H9 (cell line): ENCODE data around the gene DCAF6. TPM values are rescaled to one million over a fixed set of nuclear protein-coding genes. Genes with fewer than 3 reads are reported as not detected.
"Not testable (repeated sequence)": the region's sequence is repeated elsewhere in the genome, so short reads cannot be mapped to it uniquely, and the experiment has no call there.

Experiments used
- DNase-seq: peaks from one replicate; pipeline ENCODE4 v3.0.0-alpha.2; 2017
- H2AFZ ChIP-seq: one replicate; pipeline ENCODE4 v1.6.1; 2013; ENCODE audit warnings: mild to moderate bottlenecking, low read length, control low read depth, moderate library complexity
- H2AK5ac ChIP-seq: 2 replicates; pipeline ENCODE4 v1.6.1; 2013; ENCODE audit warnings: low read length, control low read depth, mixed read lengths; ENCODE audit not compliant: insufficient read length
- H2BK120ac ChIP-seq: one replicate; pipeline ENCODE4 v1.6.1; 2013; ENCODE audit warnings: low read depth, mild to moderate bottlenecking, low read length, control low read depth, inconsistent platforms; ENCODE audit not compliant: poor library complexity, severe bottlenecking
- H2BK12ac ChIP-seq: 2 replicates; pipeline ENCODE4 v1.6.1; 2013; ENCODE audit warnings: low read length, control low read depth, mixed read lengths, low read depth; ENCODE audit not compliant: insufficient read length
- H2BK15ac ChIP-seq: 2 replicates; pipeline ENCODE4 v1.6.1; 2013; ENCODE audit warnings: low read depth, low read length, control low read depth
- H2BK20ac ChIP-seq: one replicate; pipeline ENCODE4 v1.6.1; 2013; ENCODE audit warnings: low read depth, mild to moderate bottlenecking, low read length, control low read depth, inconsistent platforms; ENCODE audit not compliant: poor library complexity, severe bottlenecking
- H2BK5ac ChIP-seq: 2 replicates; pipeline ENCODE4 v1.6.1; 2013; ENCODE audit warnings: low read length, control low read depth, mixed read lengths; ENCODE audit not compliant: insufficient read length
- H3K14ac ChIP-seq: 2 replicates; pipeline ENCODE4 v1.6.1; 2013; ENCODE audit warnings: low read length, control low read depth; ENCODE audit not compliant: insufficient read depth
- H3K18ac ChIP-seq: 2 replicates; pipeline ENCODE4 v1.6.1; 2013; ENCODE audit warnings: low read depth, mild to moderate bottlenecking, mixed read lengths, low read length, control low read depth; ENCODE audit not compliant: insufficient read length
- H3K23ac ChIP-seq: 2 replicates; pipeline ENCODE4 v1.6.1; 2013; ENCODE audit warnings: low read length, control low read depth, mixed read lengths, low read depth; ENCODE audit not compliant: insufficient read length
- H3K23me2 ChIP-seq: 2 replicates; pipeline ENCODE4 v1.6.1; 2013; ENCODE audit warnings: low read depth, mild to moderate bottlenecking, mixed read lengths, low read length, control low read depth; ENCODE audit not compliant: insufficient read length, poor library complexity, severe bottlenecking
- H3K27ac ChIP-seq: 2 replicates; pipeline ENCODE4 v1.5.1; 2013; ENCODE audit warnings: low read length, control low read depth, mixed read lengths, low read depth; ENCODE audit not compliant: insufficient read length
- H3K27me3 ChIP-seq: 2 replicates; pipeline ENCODE4 v1.6.1; 2013; ENCODE audit warnings: low read length, control low read depth, inconsistent platforms; ENCODE audit not compliant: insufficient read depth
- H3K4ac ChIP-seq: 2 replicates; pipeline ENCODE4 v1.6.1; 2013; ENCODE audit warnings: low read depth, mild to moderate bottlenecking, control low read depth, inconsistent platforms, low read length, moderate library complexity
- H3K4me1 ChIP-seq: 2 replicates; pipeline ENCODE4 v1.6.1; 2013; ENCODE audit warnings: low read length, control low read depth, inconsistent platforms; ENCODE audit not compliant: insufficient read depth
- H3K4me2 ChIP-seq: 2 replicates; pipeline ENCODE4 v1.6.1; 2013; ENCODE audit warnings: low read length, control low read depth, mixed read lengths; ENCODE audit not compliant: insufficient read length, insufficient read depth
- H3K56ac ChIP-seq: 2 replicates; pipeline ENCODE4 v1.6.1; 2013; ENCODE audit warnings: low read depth, mild to moderate bottlenecking, mixed read lengths, low read length, control low read depth; ENCODE audit not compliant: insufficient read length
- H3K79me1 ChIP-seq: 2 replicates; pipeline ENCODE4 v1.6.1; 2013; ENCODE audit warnings: low read depth, mild to moderate bottlenecking, moderate library complexity, low read length, control low read depth, inconsistent platforms; ENCODE audit not compliant: insufficient read depth, poor library complexity, severe bottlenecking
- H3K79me2 ChIP-seq: 2 replicates; pipeline ENCODE4 v1.6.1; 2013; ENCODE audit warnings: low read length, control low read depth, inconsistent platforms; ENCODE audit not compliant: insufficient read depth
- H3K9ac ChIP-seq: 2 replicates; pipeline ENCODE4 v1.6.1; 2013; ENCODE audit warnings: low read length, control low read depth, mixed read lengths; ENCODE audit not compliant: insufficient read length; ENCODE audit errors: extremely low read depth
- H3K9me3 ChIP-seq: one replicate; pipeline ENCODE4 v1.6.1; 2013; ENCODE audit warnings: low read depth, low read length, inconsistent platforms; ENCODE audit not compliant: control insufficient read depth
- H3T11ph ChIP-seq: one replicate; pipeline ENCODE4 v1.6.1; 2013; ENCODE audit warnings: mild to moderate bottlenecking, low read length, control low read depth, inconsistent platforms
- H4K20me1 ChIP-seq: one replicate; pipeline ENCODE4 v1.6.1; 2013; ENCODE audit not compliant: control insufficient read depth, insufficient read length, insufficient read depth
- H4K5ac ChIP-seq: 2 replicates; pipeline ENCODE4 v1.6.1; 2013; ENCODE audit warnings: low read depth, mild to moderate bottlenecking, mixed read lengths, low read length, control low read depth; ENCODE audit not compliant: insufficient read length
- H4K8ac ChIP-seq: replicated peaks from 2 replicates; pipeline ENCODE4 v1.6.1; 2013; ENCODE audit warnings: low read length, control low read depth, mixed read lengths, low read depth; ENCODE audit not compliant: insufficient read length
- H4K91ac ChIP-seq: 2 replicates; pipeline ENCODE4 v1.6.1; 2013; ENCODE audit warnings: low read depth, mild to moderate bottlenecking, moderate library complexity, mixed read lengths, low read length, control low read depth; ENCODE audit not compliant: insufficient read length
- H3K27ac Mint-ChIP-seq, 3 experiments: 2 replicates in 2 of 3; 3 replicates in 1 of 3; pipeline ENCODE4 v1.8.0; 2020 to 2021; ENCODE audit warnings: mixed read lengths in 3 of 3, mild to moderate bottlenecking in 1 of 3, moderate library complexity in 1 of 3
- H3K27me3 Mint-ChIP-seq: 2 replicates; pipeline ENCODE4 v1.8.0; 2021; ENCODE audit warnings: low read depth, mild to moderate bottlenecking, moderate library complexity, mixed read lengths
- H3K36me3 Mint-ChIP-seq, 3 experiments: 2 replicates in 2 of 3; 3 replicates in 1 of 3; pipeline ENCODE4 v1.8.0; 2020 to 2021; ENCODE audit warnings: low read depth in 3 of 3, mixed read lengths in 3 of 3; ENCODE audit not compliant: insufficient read depth in 1 of 3
- H3K4me1 Mint-ChIP-seq, 2 experiments: 2 replicates each; pipeline ENCODE4 v1.8.0; 2020; ENCODE audit warnings: mixed read lengths in 2 of 2
- H3K4me3 Mint-ChIP-seq, 2 experiments: 2 replicates in 1 of 2; 3 replicates in 1 of 2; pipeline ENCODE4 v1.8.0; 2020 to 2021; ENCODE audit warnings: mild to moderate bottlenecking in 2 of 2, mixed read lengths in 2 of 2, moderate library complexity in 1 of 2
- H3K9me3 Mint-ChIP-seq, 2 experiments: 2 replicates in 1 of 2; 3 replicates in 1 of 2; pipeline ENCODE4 v1.8.0; 2020; ENCODE audit warnings: mild to moderate bottlenecking in 2 of 2, mixed read lengths in 2 of 2, moderate library complexity in 1 of 2
- CTCF ChIP-seq: fragments of 200-600 bp; sonication (generic); conservative IDR thresholded peaks from 3 replicates; pipeline ENCODE4 v1.8.0; 2021; ENCODE audit warnings: antibody characterized with exemption, mild to moderate bottlenecking
- WGBS: extraction: QIAGEN DNeasy Blood & Tissue Kit; methylation state at CpG from one replicate; pipeline ENCODE4 v1.1.7; 2013; ENCODE audit warnings: missing lambda C conversion rate, low lambda C conversion rate, mixed read lengths; ENCODE audit not compliant: insufficient read length; ENCODE audit errors: extremely low coverage; 5-methylcytosine and 5-hydroxymethylcytosine counted together
- total RNA-seq: library from RNA; stranded (reverse); gene quantifications from 2 replicates; pipeline ENCODE4 v1.2.1, GENCODE V29; 2021

Gene DCAF6
- total RNA-seq, 1 experiment from 2014 or later, result 16.0 TPM

DNA sequence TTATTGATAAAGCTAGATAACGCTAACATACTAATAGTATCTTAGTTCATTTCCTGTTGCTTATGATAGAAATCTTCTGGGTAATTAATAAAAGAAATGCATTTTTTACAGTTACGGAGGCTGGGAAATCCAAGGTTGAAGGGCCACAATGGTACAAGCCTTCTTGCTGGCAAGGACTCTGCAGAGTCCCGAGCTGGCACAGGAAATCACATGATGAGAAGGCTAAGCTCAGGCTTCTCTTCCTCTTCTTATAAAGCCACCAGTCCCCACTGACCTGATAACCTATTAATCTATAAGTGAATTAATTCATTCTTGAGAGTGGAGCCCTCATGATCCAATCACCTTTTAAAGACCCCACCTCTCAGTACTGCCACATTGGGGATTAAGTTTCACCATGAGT, 117.6 kb downstream of the DCAF6 start:
- Histone ChIP-seq H3K4me1 (no peaks in the 10 kb centered on the region), H3T11ph (no peak overlapping the region), H3K23ac (no peak overlapping the region), H3K27ac (no peak overlapping the region), H2BK12ac (no peak overlapping the region), H2BK120ac (no peak overlapping the region), H3K79me2 (no peaks in the 10 kb centered on the region), H3K9ac (no peak overlapping the region), H3K14ac (no peak overlapping the region), H2BK5ac (no peak overlapping the region), H3K4ac (no peak overlapping the region), H3K18ac (no peak overlapping the region), H4K5ac (no peak overlapping the region), H3K23me2 (no peaks in the 10 kb centered on the region), H2BK15ac (no peak overlapping the region), H3K4me2 (no peak overlapping the region), H3K56ac (no peak overlapping the region), H3K9me3 (no peaks in the 10 kb centered on the region), H2AFZ (no peak overlapping the region), H3K79me1 (no peaks in the 10 kb centered on the region), H2BK20ac (no peak overlapping the region), H4K8ac (no peak overlapping the region), H4K20me1 (no peaks in the 10 kb centered on the region), H4K91ac (no peak overlapping the region), H2AK5ac (no peak overlapping the region), H3K27me3 (no peaks in the 10 kb centered on the region)
- Mint-ChIP-seq H3K4me3 (no peak overlapping the region), H3K9me3 (peaks cover 0 to 4% of the 10 kb centered on the region in 2 experiments; a peak in 1 of 5 replicates), H3K36me3 (peaks cover 0 to 10% (median 3%) of the 10 kb centered on the region in 3 experiments; a peak in 5 of 7 replicates), H3K27ac (peak overlapping the region in 1 of 3 experiments; percentile 48; a peak in 1 of 7 replicates), H3K27me3 (no peaks in the 10 kb centered on the region), H3K4me1 (no peaks in the 10 kb centered on the region)
- TF ChIP-seq CTCF, result no peak
- WGBS, result no CpG with 5 or more reads among the region's 3 CpGs
- no peak for DNase-seq

DNA sequence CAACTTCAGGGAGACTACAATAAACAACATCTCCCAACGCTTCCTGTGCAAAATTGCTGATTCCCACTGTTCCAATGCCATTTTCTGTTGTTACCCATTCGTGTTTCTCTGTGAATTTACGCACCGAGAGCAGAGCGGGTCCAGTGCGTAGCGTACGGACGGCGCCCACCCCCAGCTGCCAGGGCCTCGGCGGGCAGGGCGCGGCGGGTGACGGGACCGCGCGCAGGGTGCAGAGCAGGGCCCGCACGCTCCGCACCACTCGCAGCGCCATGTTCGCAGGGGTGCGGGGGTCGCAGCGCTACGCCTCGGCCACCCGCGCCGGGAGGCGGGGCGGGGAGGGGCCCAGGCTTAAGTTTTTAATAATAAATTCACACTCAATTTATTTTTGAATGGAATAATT, 119.7 kb downstream of the DCAF6 start:
- H3K9me3 ChIP-seq, H3K56ac ChIP-seq, H3K27me3 ChIP-seq, H3K27ac Mint-ChIP-seq, H3K18ac ChIP-seq, H3K4me3 Mint-ChIP-seq, H2BK12ac ChIP-seq, H3K9ac ChIP-seq, H3K4me1 ChIP-seq, H2BK20ac ChIP-seq, H3K9me3 Mint-ChIP-seq, H2AFZ ChIP-seq, H2AK5ac ChIP-seq, H3K27me3 Mint-ChIP-seq, DNase-seq, H3K4me2 ChIP-seq, H3K27ac ChIP-seq, H3K23ac ChIP-seq, H3K14ac ChIP-seq, H3K4me1 Mint-ChIP-seq, H2BK5ac ChIP-seq, H4K91ac ChIP-seq, H4K5ac ChIP-seq, H2BK15ac ChIP-seq, H3K4ac ChIP-seq, H3K23me2 ChIP-seq, H4K8ac ChIP-seq, H3K79me1 ChIP-seq, H3K79me2 ChIP-seq, H4K20me1 ChIP-seq, H3T11ph ChIP-seq, H2BK120ac ChIP-seq: not testable (repeated sequence)
- whole genome bisulfite sequencing, result no CpG with 5 or more reads among the region's 35 CpGs
- peaks cover 0 to 12% (median 6%) of the 10 kb centered on the region in 3 experiments; a peak in 4 of 7 replicates for H3K36me3 Mint-ChIP-seq
